OCI-M2 (cell line): ENCODE data around the gene DHRS4.

Source experiments
- DNase-seq: peaks from one replicate; lab custom pipeline; 2025; ENCODE audit not compliant: unreplicated experiment; lab: John Stamatoyannopoulos, UW

The DHRS4 gene

GRCh38 chr14:23953464-23954278 lies at the start of gene DHRS4:
DHRS4 (plus strand) TSS chr14:23953770; CDS start chr14:23953789, 19 bp downstream.
- peak; percentile 75 for DNase-seq

GRCh38 chr14:23910101-23910875 lies 43.3 kb upstream of the DHRS4 start:
- DNase-seq: no peak

GRCh38 chr14:23910876-23911210 lies 42.7 kb upstream of the DHRS4 start:
- no peak for DNase-seq

- DNase-seq: no peak
Measured at GRCh38 chr14:23915559-23915958, 38.0 kb upstream of the DHRS4 start.

GRCh38 chr14:23916004-23916403 lies 37.6 kb upstream of the DHRS4 start:
- DNase-seq: no peak

GRCh38 chr14:23916446-23916845 lies 37.1 kb upstream of the DHRS4 start:
- DNase-seq: no peak

- DNase-seq: no peak
Measured at GRCh38 chr14:23922545-23922944, 31.0 kb upstream of the DHRS4 start.

- no peak for DNase-seq
Measured at GRCh38 chr14:23925523-23926075, 28.0 kb upstream of the DHRS4 start.

GRCh38 chr14:23926543-23926942 lies 27.0 kb upstream of the DHRS4 start:
- no peak for DNase-seq

GRCh38 chr14:23929136-23929535 lies 24.4 kb upstream of the DHRS4 start:
- no peak for DNase-seq

GRCh38 chr14:23929822-23930294 lies 23.7 kb upstream of the DHRS4 start:
- peak; percentile 67 for DNase-seq

- DNase-seq: no peak
Measured at GRCh38 chr14:23930742-23931141, 22.8 kb upstream of the DHRS4 start.

GRCh38 chr14:23931721-23932289 lies 21.8 kb upstream of the DHRS4 start:
- no peak for DNase-seq

GRCh38 chr14:23932639-23933038 lies 20.9 kb upstream of the DHRS4 start:
- no peak for DNase-seq

GRCh38 chr14:23933108-23933741 lies 20.3 kb upstream of the DHRS4 start:
- DNase-seq: no peak

- no peak for DNase-seq
Measured at GRCh38 chr14:23933742-23934128, 19.8 kb upstream of the DHRS4 start.

- DNase-seq: no peak
Measured at GRCh38 chr14:23935158-23935557, 18.4 kb upstream of the DHRS4 start.

GRCh38 chr14:23936084-23936829 lies 17.3 kb upstream of the DHRS4 start:
- no peak for DNase-seq

- DNase-seq: no peak
Measured at GRCh38 chr14:23937203-23937602, 16.4 kb upstream of the DHRS4 start.

- no peak for DNase-seq
Measured at GRCh38 chr14:23938823-23939222, 14.7 kb upstream of the DHRS4 start.
